K562 (cell line): ENCODE results near the gene VPS35. TPM values are rescaled to one million over a fixed set of nuclear protein-coding genes. Genes with fewer than 3 reads are reported as not detected.

ENCODE experiments used
- ARHGAP35 ChIP-seq: fragments of 450-650 bp; IDR thresholded peaks from 2 replicates; pipeline ENCODE4 v1.6.1; 2018; ENCODE audit not compliant: partially characterized antibody
- ATF1 ChIP-seq, 2 experiments: fragments of 450-650 bp in 1 of 2; IDR thresholded peaks; 2 replicates each; pipeline ENCODE4 v1.6.1; 2016; ENCODE audit warnings: missing compliant biosample characterization in 1 of 2, missing genetic modification characterization in 1 of 2
- E2F4 ChIP-seq: sonication (generic); formaldehyde crosslinking; IDR thresholded peaks from 2 replicates; pipeline ENCODE4 v1.8.0; 2022; ENCODE audit warnings: mild to moderate bottlenecking, low read depth, missing genetic modification reagents
- FOXK2 ChIP-seq, 2 experiments: fragments of 450-650 bp; IDR thresholded peaks in 1 of 2; conservative IDR thresholded peaks in 1 of 2; 2 replicates each; pipeline ENCODE4 v1.6.1; 2016; ENCODE audit warnings: low read depth in 2 of 2, mild to moderate bottlenecking in 1 of 2
- HINFP ChIP-seq: fragments of 450-650 bp; conservative IDR thresholded peaks from 2 replicates; pipeline ENCODE4 v1.6.1; 2016; ENCODE audit warnings: missing genetic modification characterization, low read depth, mild to moderate bottlenecking, control low read depth, missing compliant biosample characterization
- L3MBTL2 ChIP-seq: fragments of 450-650 bp; IDR thresholded peaks from 2 replicates; pipeline ENCODE4 v1.6.1; 2016; ENCODE audit warnings: mild to moderate bottlenecking, moderate library complexity
- MTA1 ChIP-seq: fragments of 450-650 bp; IDR thresholded peaks from 2 replicates; pipeline ENCODE4 v1.6.1; 2017; ENCODE audit warnings: borderline replicate concordance
- SMARCE1 ChIP-seq: fragments of 450-650 bp; IDR thresholded peaks from 2 replicates; pipeline ENCODE4 v1.7.1; 2016; ENCODE audit warnings: mild to moderate bottlenecking
- SP1 ChIP-seq: sonication (generic); formaldehyde crosslinking; IDR thresholded peaks from 2 replicates; pipeline ENCODE4 v1.8.1; 2022; ENCODE audit warnings: mild to moderate bottlenecking, missing genetic modification reagents
- TAF15 ChIP-seq: fragments of 200-400 bp; formaldehyde crosslinking; IDR thresholded peaks from 2 replicates; pipeline ENCODE4 v1.6.1; 2017; ENCODE audit warnings: mild to moderate bottlenecking, low read depth, low read length, moderate library complexity
- ZNF133 ChIP-seq: fragments of 250-450 bp; sonication (Bioruptor Pico); IDR thresholded peaks from 2 replicates; pipeline ENCODE4 v1.4.0; 2020; ENCODE audit warnings: mild to moderate bottlenecking
- ZNF212 ChIP-seq: fragments of 450-650 bp; formaldehyde crosslinking; IDR thresholded peaks from 2 replicates; pipeline ENCODE4 v1.4.0; 2020; ENCODE audit warnings: mild to moderate bottlenecking
- ZNF41 ChIP-seq: fragments of 250-450 bp; sonication (Bioruptor Pico); conservative IDR thresholded peaks from 2 replicates; pipeline ENCODE4 v1.4.0; 2020; ENCODE audit warnings: mild to moderate bottlenecking
- ZNF764 ChIP-seq: fragments of 250-450 bp; sonication (Bioruptor Pico); IDR thresholded peaks from 2 replicates; pipeline ENCODE4 v1.4.0; 2020; ENCODE audit warnings: low read depth, mild to moderate bottlenecking, moderate library complexity
- polyA plus RNA-seq, 8 experiments: library from polyadenylated mRNA; depleted of rRNA in 4 of 8; stranded (reverse) in 5 of 8; unstranded in 3 of 8; fragments of >200 nt; fragmentation: Nextera tagmentation in 2 of 8; fragmentation: Illumina TruSeq in 1 of 8; extraction: Ambion mirVana in 2 of 8; extraction: Trizol in 1 of 8; gene quantifications; 2 replicates each; pipeline versions ENCODE4 v1.2.1 to v1.2.3, GENCODE V29; 2011 to 2014; ENCODE audit warnings: inconsistent platforms in 1 of 8, missing spikeins in 1 of 8
- total RNA-seq, 7 experiments: library from RNA; depleted of rRNA in 6 of 7; stranded (reverse); fragments of >200 nt in 6 of 7; fragmentation: Illumina TruSeq in 2 of 7; extraction: Trizol in 2 of 7; gene quantifications; 2 replicates each; pipeline versions ENCODE4 v1.2.1 to v1.2.3, GENCODE V29; 2011 to 2021; ENCODE audit warnings: low replicate concordance in 1 of 7
- TF ChIP-seq, protein P1 (sequence below), 3 experiments: IDR thresholded peaks in 2 of 3; conservative IDR thresholded peaks in 1 of 3; 2 replicates each; pipeline ENCODE4 v1.5.1; 2011 to 2012; ENCODE audit warnings: low read length in 3 of 3, mild to moderate bottlenecking in 3 of 3, control low read depth in 2 of 3, improper control_type of control experiment in 1 of 3, inconsistent platforms in 1 of 3, low read depth in 1 of 3, mixed read lengths in 1 of 3, moderate library complexity in 1 of 3; ENCODE audit not compliant: insufficient read depth in 2 of 3
- TF ChIP-seq, protein P2 (sequence below): fragments of 450-650 bp; IDR thresholded peaks from 2 replicates; pipeline ENCODE4 v1.7.0; 2016; ENCODE audit warnings: borderline replicate concordance
- TF ChIP-seq, protein P3 (sequence below): fragments of 450-650 bp; IDR thresholded peaks from 2 replicates; pipeline ENCODE4 v1.6.1; 2016; ENCODE audit warnings: missing biosample characterization, missing genetic modification characterization

The VPS35 gene
- total and polyA plus RNA-seq, 9 of the 15 experiments (the other 6 are each of a cell fraction or from before 2014, with no cell fraction given), result 32.7 to 131 (median 66.2) TPM

DNA sequence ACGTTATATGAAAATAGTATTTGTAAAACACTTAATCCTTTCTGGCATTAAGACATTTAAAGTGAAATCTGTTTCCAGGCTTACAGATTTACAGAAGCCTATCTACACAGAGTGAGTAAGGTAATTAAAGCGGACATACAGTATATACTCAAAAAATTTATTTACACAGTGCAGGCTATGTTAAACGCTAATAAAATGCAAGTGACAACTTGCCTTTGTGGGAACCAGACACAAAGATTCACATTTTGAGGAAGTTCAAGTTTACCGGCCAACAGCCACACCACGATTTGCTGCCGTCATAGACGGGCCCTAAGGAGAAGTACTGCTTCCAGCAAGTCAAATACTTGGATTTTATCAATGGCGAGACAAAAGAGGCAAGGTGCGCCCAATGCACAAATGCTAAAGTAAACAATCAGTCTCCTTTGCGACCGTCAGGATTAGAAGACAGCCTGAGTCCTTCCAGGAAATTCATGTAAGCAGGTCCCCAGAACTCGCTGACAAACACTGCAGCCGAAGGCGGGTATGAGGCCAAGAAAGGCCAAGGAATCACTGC, 801 bp downstream of the VPS35 start (continued):
- no peak for TF ChIP-seq E2F4 (CRISPR knock-in tag)
- TF ChIP-seq ZNF41 (CRISPR knock-in tag), result no peak
- no peak for TF ChIP-seq ARHGAP35
- peak; percentile 19; the same call in 1 of the 2 replicates for TF ChIP-seq MTA1
- TF ChIP-seq, protein P1, sequence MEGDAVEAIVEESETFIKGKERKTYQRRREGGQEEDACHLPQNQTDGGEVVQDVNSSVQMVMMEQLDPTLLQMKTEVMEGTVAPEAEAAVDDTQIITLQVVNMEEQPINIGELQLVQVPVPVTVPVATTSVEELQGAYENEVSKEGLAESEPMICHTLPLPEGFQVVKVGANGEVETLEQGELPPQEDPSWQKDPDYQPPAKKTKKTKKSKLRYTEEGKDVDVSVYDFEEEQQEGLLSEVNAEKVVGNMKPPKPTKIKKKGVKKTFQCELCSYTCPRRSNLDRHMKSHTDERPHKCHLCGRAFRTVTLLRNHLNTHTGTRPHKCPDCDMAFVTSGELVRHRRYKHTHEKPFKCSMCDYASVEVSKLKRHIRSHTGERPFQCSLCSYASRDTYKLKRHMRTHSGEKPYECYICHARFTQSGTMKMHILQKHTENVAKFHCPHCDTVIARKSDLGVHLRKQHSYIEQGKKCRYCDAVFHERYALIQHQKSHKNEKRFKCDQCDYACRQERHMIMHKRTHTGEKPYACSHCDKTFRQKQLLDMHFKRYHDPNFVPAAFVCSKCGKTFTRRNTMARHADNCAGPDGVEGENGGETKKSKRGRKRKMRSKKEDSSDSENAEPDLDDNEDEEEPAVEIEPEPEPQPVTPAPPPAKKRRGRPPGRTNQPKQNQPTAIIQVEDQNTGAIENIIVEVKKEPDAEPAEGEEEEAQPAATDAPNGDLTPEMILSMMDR (IDR thresholded peaks at IDR 0.05 in 2 of 3, conservative IDR thresholded peaks at IDR 0.05 in 1 of 3; ENCODE audit: insufficient read depth in 2 of 3, low read depth in 1 of 3, low read length in 3 of 3), result no peak; a peak in 3 of 6 replicates
- peak in 1 of 2 experiments; percentile 65; a peak in 1 of 4 replicates for TF ChIP-seq FOXK2 (conservative IDR thresholded peaks at IDR 0.05 in 1 of 2, IDR thresholded peaks at IDR 0.05 in 1 of 2; ENCODE audit: low read depth in 2 of 2)
- no peak for TF ChIP-seq HINFP (tag)
- TF ChIP-seq SMARCE1, result peak; percentile 48; the same call in 1 of the 2 replicates
- TF ChIP-seq, protein P2, sequence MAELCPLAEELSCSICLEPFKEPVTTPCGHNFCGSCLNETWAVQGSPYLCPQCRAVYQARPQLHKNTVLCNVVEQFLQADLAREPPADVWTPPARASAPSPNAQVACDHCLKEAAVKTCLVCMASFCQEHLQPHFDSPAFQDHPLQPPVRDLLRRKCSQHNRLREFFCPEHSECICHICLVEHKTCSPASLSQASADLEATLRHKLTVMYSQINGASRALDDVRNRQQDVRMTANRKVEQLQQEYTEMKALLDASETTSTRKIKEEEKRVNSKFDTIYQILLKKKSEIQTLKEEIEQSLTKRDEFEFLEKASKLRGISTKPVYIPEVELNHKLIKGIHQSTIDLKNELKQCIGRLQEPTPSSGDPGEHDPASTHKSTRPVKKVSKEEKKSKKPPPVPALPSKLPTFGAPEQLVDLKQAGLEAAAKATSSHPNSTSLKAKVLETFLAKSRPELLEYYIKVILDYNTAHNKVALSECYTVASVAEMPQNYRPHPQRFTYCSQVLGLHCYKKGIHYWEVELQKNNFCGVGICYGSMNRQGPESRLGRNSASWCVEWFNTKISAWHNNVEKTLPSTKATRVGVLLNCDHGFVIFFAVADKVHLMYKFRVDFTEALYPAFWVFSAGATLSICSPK, result no peak
- TF ChIP-seq L3MBTL2, result no peak
- no peak for TF ChIP-seq ZNF133
- TF ChIP-seq TAF15, result no peak
- no peak for TF ChIP-seq ATF1 (CRISPR knock-in tag; IDR thresholded peaks at IDR 0.05)
- TF ChIP-seq ATF1 (tag; IDR thresholded peaks at IDR 0.05), result peak; percentile 49; the same call in 1 of the 2 replicates
- TF ChIP-seq, protein P3, sequence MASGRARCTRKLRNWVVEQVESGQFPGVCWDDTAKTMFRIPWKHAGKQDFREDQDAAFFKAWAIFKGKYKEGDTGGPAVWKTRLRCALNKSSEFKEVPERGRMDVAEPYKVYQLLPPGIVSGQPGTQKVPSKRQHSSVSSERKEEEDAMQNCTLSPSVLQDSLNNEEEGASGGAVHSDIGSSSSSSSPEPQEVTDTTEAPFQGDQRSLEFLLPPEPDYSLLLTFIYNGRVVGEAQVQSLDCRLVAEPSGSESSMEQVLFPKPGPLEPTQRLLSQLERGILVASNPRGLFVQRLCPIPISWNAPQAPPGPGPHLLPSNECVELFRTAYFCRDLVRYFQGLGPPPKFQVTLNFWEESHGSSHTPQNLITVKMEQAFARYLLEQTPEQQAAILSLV (tag), result no peak
- no peak for TF ChIP-seq ZNF764
- no peak; the same call in 1 of the 2 replicates for TF ChIP-seq SP1
- TF ChIP-seq ZNF212 (CRISPR knock-in tag), result no peak
